GM18526 (cell line): ENCODE data around the gene POM121L12.

ENCODE experiments used
- POLR2A ChIP-seq: IDR thresholded peaks from 3 replicates; pipeline ENCODE4 v1.6.1; 2011; ENCODE audit not compliant: insufficient read length; ENCODE audit errors: extremely low read depth

Gene POM121L12

GRCh38 chr7:53035499-53036412, at the start of gene POM121L12:
TSS of gene POM121L12 (plus strand) at chr7:53035633. CDS start at chr7:53035672, 39 bp downstream.
- TF ChIP-seq POLR2A, result no peak

GRCh38 chr7:52992001-52992400, 43.4 kb upstream of the POM121L12 start:
- no peak for TF ChIP-seq POLR2A

- TF ChIP-seq POLR2A, result no peak
Observed at GRCh38 chr7:52992479-52993162, 42.8 kb upstream of the POM121L12 start.

- TF ChIP-seq POLR2A, result no peak
Observed at GRCh38 chr7:52995676-52996075, 39.8 kb upstream of the POM121L12 start.

- no peak for TF ChIP-seq POLR2A
Observed at GRCh38 chr7:53001221-53001620, 34.2 kb upstream of the POM121L12 start.

- TF ChIP-seq POLR2A, result no peak
Observed at GRCh38 chr7:53002389-53002788, 33.0 kb upstream of the POM121L12 start.

GRCh38 chr7:53003653-53004445, 31.6 kb upstream of the POM121L12 start:
- TF ChIP-seq POLR2A, result no peak

GRCh38 chr7:53013925-53014324, 21.5 kb upstream of the POM121L12 start:
- TF ChIP-seq POLR2A, result no peak

GRCh38 chr7:53015463-53015862, 20.0 kb upstream of the POM121L12 start:
- TF ChIP-seq POLR2A, result no peak

GRCh38 chr7:53022893-53023292, 12.5 kb upstream of the POM121L12 start:
- TF ChIP-seq POLR2A, result no peak

GRCh38 chr7:53048638-53049037, 13.2 kb downstream of the POM121L12 start:
- no peak for TF ChIP-seq POLR2A

GRCh38 chr7:53050433-53050832, 15.0 kb downstream of the POM121L12 start:
- TF ChIP-seq POLR2A, result no peak

- no peak for TF ChIP-seq POLR2A
Observed at GRCh38 chr7:53059591-53059990, 24.2 kb downstream of the POM121L12 start.

- no peak for TF ChIP-seq POLR2A
Observed at GRCh38 chr7:53060066-53060465, 24.6 kb downstream of the POM121L12 start.

- TF ChIP-seq POLR2A, result no peak
Observed at GRCh38 chr7:53062796-53063195, 27.4 kb downstream of the POM121L12 start.

- no peak for TF ChIP-seq POLR2A
Observed at GRCh38 chr7:53068673-53069072, 33.2 kb downstream of the POM121L12 start.

- TF ChIP-seq POLR2A, result no peak
Observed at GRCh38 chr7:53070883-53071282, 35.5 kb downstream of the POM121L12 start.
